Thyroid gland (tissue), 4 donors: ENCODE data around the gene AMMECR1. TPM values are rescaled to one million over a fixed set of nuclear protein-coding genes. Genes with fewer than 3 reads are reported as not detected.

Experiments used
- DNase-seq, 2 donors: peaks; one replicate each; pipeline ENCODE4 v3.0.0-alpha.2; 2019
- H3K27ac ChIP-seq, 3 donors: fragments of 200-600 bp; sonication (generic); 1 replicate in 2 of 3; 2 replicates in 1 of 3; pipeline ENCODE4 v1.5.1; 2016 to 2019; ENCODE audit warnings: mild to moderate bottlenecking in 1 of 3, moderate library complexity in 1 of 3
- H3K27me3 ChIP-seq: fragments of 200-600 bp; sonication (generic); one replicate; pipeline ENCODE4 v1.5.1; 2019
- H3K36me3 ChIP-seq, 2 donors: fragments of 200-600 bp; sonication (generic); one replicate each; pipeline ENCODE4 v1.5.1; 2016 to 2019
- H3K4me1 ChIP-seq, 2 donors: fragments of 200-600 bp; sonication (generic); one replicate each; pipeline ENCODE4 v1.5.1; 2017 to 2019
- H3K4me3 ChIP-seq, 3 donors: fragments of 200-600 bp; sonication (generic); replicated peaks in 1 of 3; 1 replicate in 2 of 3; 2 replicates in 1 of 3; pipeline ENCODE4 v1.5.1; 2016; ENCODE audit warnings: mild to moderate bottlenecking in 1 of 3
- H3K9me3 ChIP-seq: fragments of 200-600 bp; sonication (generic); one replicate; pipeline ENCODE4 v1.5.1; 2017
- CTCF ChIP-seq, 6 experiments: fragments of 200-600 bp in 3 of 6; fragments of 450-650 bp in 3 of 6; sonication (generic) in 3 of 6; IDR thresholded peaks; one replicate each; pipeline ENCODE4 v1.5.1; 2016 to 2019; ENCODE audit warnings: antibody characterized with exemption in 6 of 6, mild to moderate bottlenecking in 2 of 6, inconsistent platforms in 1 of 6, moderate library complexity in 1 of 6
- POLR2A ChIP-seq, 2 donors: fragments of 450-650 bp; IDR thresholded peaks; one replicate each; pipeline ENCODE4 v1.6.1; 2017; ENCODE audit warnings: antibody characterized with exemption in 2 of 2, mild to moderate bottlenecking in 2 of 2, moderate library complexity in 1 of 2
- WGBS, 2 donors: methylation state at CpG; one replicate each; pipeline ENCODE4 v1.1.5; 2017; 5-methylcytosine and 5-hydroxymethylcytosine counted together
- intact Hi-C: fragments of 100-400 bp; cut with DNase I; formaldehyde crosslinking; loops from one replicate; pipeline ENCODE4 v1.15.1; 2023
- total RNA-seq, 4 donors: library from RNA; depleted of rRNA; stranded (reverse); fragments of >200 nt; gene quantifications; one replicate each; pipeline ENCODE4 v1.2.3, GENCODE V29; 2016

AMMECR1 gene
- total RNA-seq, 4 donors from 2014 or later, result 6.2 to 38.0 (median 11.0) TPM

DNA sequence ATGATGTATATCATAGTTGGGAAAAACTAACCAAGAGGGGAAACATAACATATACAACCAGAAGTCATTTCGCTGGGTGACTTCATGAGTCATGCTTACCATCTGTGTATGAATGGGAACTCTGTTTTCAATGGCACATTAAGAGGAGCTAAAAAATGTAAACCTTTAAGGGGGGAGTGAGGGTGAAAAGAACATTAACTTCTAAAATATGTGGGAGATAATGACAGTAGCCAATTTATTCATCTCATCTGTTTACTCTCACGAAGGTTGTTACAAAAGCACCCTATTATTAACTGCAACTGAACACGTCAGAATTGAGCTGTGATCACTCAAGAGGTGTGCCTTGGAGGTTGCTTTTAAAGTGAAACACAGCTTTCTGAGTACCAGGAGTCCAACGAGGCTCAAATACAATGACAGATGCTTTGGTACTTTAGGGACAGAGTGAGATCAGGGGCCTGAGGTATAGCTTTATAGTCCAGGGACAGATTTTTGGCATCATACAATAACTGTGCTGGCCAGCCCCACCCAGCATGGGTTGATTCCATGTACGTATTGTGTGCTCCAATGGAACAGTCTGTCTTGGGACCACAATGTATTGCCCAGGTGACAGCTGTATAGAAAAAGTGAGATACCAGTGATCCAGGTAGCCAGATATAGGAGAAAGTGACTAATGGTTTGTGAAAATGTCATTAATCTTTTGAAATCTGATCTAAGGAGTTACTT is 107.3 kb downstream of the AMMECR1 start:
- intact Hi-C loops, result no loop called here
- WGBS, 2 donors, result 64 to 78% methylated on average over 5 of the region's 5 CpGs

DNA sequence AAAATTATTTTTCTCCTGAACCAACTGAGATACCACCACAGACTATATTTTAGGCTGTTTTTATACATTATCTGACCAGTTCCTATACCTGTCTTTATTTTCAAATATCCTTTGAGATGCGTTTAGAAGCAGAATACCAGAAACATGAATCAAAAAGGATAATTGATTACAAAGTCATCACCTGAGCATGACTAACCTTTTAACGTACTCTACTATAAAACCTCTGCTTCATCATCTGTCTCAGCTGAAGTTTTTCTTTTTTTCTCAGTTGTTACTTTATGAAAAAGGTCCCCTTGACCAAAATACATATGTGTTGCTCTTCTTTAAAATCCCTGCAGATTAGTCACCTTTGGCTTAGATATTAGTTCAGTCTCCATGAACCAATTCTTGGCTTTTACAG is 109.8 kb downstream of the AMMECR1 start:
- no peaks in the 10 kb centered on the region for H3K36me3 ChIP-seq
- 94 to 96% methylated on average over 2 of the region's 2 CpGs for WGBS, 2 donors

More for the DNA sequence above, 107.3 kb downstream of the AMMECR1 start:
- Histone ChIP-seq H3K36me3 (no peaks in the 10 kb centered on the region), H3K27ac (no peak overlapping the region), H3K27me3 (no peaks in the 10 kb centered on the region), H3K4me1 (no peaks in the 10 kb centered on the region), H3K9me3 (no peaks in the 10 kb centered on the region), H3K4me3 (no peak overlapping the region)
- DNase-seq, result no peak
- no peak for TF ChIP-seq POLR2A (IDR thresholded peaks at IDR 0.05)
- no peak for TF ChIP-seq CTCF (IDR thresholded peaks at IDR 0.05)

DNA sequence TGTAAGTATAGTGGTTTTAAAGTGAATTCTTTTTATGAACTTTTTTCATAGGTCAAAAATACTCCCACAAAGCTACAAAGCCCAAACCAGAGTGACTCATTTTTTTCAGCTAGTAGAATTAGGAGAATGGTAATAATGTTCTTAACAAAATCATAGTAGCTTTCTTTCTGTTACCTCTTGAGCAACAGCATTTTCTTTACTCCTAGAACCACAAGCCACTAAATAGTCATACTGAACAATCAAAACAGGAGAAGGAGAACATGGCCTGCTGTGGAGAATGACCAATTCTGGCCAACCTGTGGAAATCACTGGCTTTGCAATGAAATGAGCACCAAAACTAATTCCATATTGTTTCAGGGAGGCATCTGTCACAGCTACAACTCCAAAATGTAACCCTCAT is 112.9 kb downstream of the AMMECR1 start:
- no peak overlapping the region for H3K4me3 ChIP-seq
- no peak overlapping the region for H3K27ac ChIP-seq
- TF ChIP-seq CTCF (IDR thresholded peaks at IDR 0.05), result no peak
- TF ChIP-seq POLR2A (IDR thresholded peaks at IDR 0.05), result no peak
- no peaks in the 10 kb centered on the region for H3K9me3 ChIP-seq
- no peaks in the 10 kb centered on the region for H3K27me3 ChIP-seq
- no peaks in the 10 kb centered on the region for H3K4me1 ChIP-seq
- intact Hi-C loops, result no loop called here
- no peaks in the 10 kb centered on the region for H3K36me3 ChIP-seq
- DNase-seq, result no peak

More for the DNA sequence above, 109.8 kb downstream of the AMMECR1 start:
- no peaks in the 10 kb centered on the region for H3K4me1 ChIP-seq
- no peaks in the 10 kb centered on the region for H3K9me3 ChIP-seq
- no peak for DNase-seq
- no peaks in the 10 kb centered on the region for H3K27me3 ChIP-seq
- intact Hi-C loops, result no loop called here
- H3K27ac ChIP-seq, result no peak overlapping the region
- TF ChIP-seq CTCF (IDR thresholded peaks at IDR 0.05) (no peak), POLR2A (IDR thresholded peaks at IDR 0.05) (no peak)
- no peak overlapping the region for H3K4me3 ChIP-seq

DNA sequence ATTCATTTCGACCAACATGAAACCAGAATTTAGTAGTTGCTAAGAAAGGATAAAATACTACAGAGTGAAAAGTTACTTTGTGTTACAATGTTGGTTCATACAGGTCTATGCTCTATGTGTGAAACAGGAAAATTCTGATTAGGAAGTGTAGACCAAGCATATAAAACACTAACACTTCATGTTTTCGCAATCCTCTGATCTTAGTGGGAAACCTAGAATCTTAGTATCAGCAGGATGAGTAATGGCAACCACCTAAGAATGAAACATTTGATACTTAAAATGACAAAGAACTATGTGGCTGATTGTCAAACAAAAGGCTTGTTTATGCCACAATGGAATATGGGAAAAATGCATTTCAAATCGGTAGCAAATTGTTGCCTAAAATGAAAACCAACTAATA is 116.1 kb downstream of the AMMECR1 start:
- WGBS, 2 donors, result 94 to 96% methylated on average over 3 of the region's 3 CpGs
- no peaks in the 10 kb centered on the region for H3K27me3 ChIP-seq
- no peaks in the 10 kb centered on the region for H3K36me3 ChIP-seq
- TF ChIP-seq POLR2A (IDR thresholded peaks at IDR 0.05) (no peak), CTCF (IDR thresholded peaks at IDR 0.05) (no peak)
- no peak overlapping the region for H3K4me3 ChIP-seq
- no peak for DNase-seq
- intact Hi-C loops, result no loop called here
- no peaks in the 10 kb centered on the region for H3K9me3 ChIP-seq
- no peak overlapping the region for H3K27ac ChIP-seq
- no peaks in the 10 kb centered on the region for H3K4me1 ChIP-seq

DNA sequence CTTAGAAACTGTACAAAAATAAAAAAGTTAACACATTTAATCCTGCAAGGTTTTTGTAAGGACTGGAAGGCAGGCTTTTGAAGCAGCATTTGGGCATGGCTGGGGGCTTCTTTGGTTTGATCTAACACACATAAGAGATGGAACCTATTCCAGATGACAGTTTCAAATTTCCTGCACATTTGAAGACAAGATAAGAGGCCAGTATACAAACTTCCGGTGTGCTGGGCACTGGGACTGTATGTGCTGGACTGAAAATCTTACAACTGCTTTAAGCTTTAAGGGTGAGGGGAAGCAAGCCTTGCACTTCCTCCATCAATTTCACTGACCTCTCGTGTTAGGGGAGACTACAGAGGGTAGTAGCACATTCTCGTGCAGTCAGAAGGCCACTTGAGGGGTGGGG is 122.9 kb downstream of the AMMECR1 start:
- H3K9me3 ChIP-seq, result no peaks in the 10 kb centered on the region

More for the DNA sequence above, 122.9 kb downstream of the AMMECR1 start:
- TF ChIP-seq CTCF (IDR thresholded peaks at IDR 0.05), result no peak
- TF ChIP-seq POLR2A (IDR thresholded peaks at IDR 0.05), result no peak
- peak; percentile 44 to 56 for DNase-seq
- Histone ChIP-seq H3K27me3 (no peaks in the 10 kb centered on the region), H3K36me3 (no peaks in the 10 kb centered on the region), H3K4me1 (peaks cover 3 to 7% of the 10 kb centered on the region in 2 donors), H3K27ac (peak overlapping the region; percentile 5 to 74 (median 48)), H3K4me3 (no peak overlapping the region)
- WGBS, 2 donors, result 31 to 32% methylated on average over 2 to 3 of the region's 3 CpGs
- intact Hi-C loops, result no loop called here
